H1 (cell line): ENCODE results near the gene RGL1. TPM values are rescaled to one million over a fixed set of nuclear protein-coding genes. Genes with fewer than 3 reads are reported as not detected.

Experiments used
- CTCF ChIA-PET: fragments of 300-600 bp; sonication (Branson Sonifier 250); formaldehyde crosslinking; loops from one replicate; lab custom pipeline; 2021; ENCODE audit not compliant: partially characterized antibody; lab: Charles Lee
- POLR2A ChIA-PET: fragments of 300-600 bp; sonication (Branson Sonifier 250); formaldehyde crosslinking; loops from one replicate; lab custom pipeline; 2021; ENCODE audit warnings: inconsistent platforms; ENCODE audit not compliant: partially characterized antibody; lab: Charles Lee
- DNase-seq, 2 experiments: peaks; one replicate each; pipeline versions ENCODE4 v3.0.0 to v3.0.0-alpha.2; 2010 to 2022; ENCODE audit warnings: low spot score in 2 of 2, low read depth in 1 of 2, mixed read lengths in 1 of 2
- FAIRE-seq: peaks from 2 replicates; lab custom pipeline; 2011; peaks lifted over from hg19 to GRCh38; lab: Jason Lieb, UNC
- H2AFZ ChIP-seq: 2 replicates; pipeline ENCODE4 v1.8.1; 2012; ENCODE audit warnings: low read length, inconsistent platforms
- H2AK5ac ChIP-seq: 2 replicates; pipeline ENCODE4 v1.6.1; 2013; ENCODE audit warnings: low read depth, low read length
- H2BK120ac ChIP-seq: replicated peaks from 2 replicates; pipeline ENCODE3; 2013; ENCODE audit warnings: low read depth, low read length, inconsistent platforms
- H2BK12ac ChIP-seq: 2 replicates; pipeline ENCODE4 v1.6.1; 2013; ENCODE audit warnings: low read depth, low read length
- H2BK15ac ChIP-seq: 2 replicates; pipeline ENCODE4 v1.6.1; 2013; ENCODE audit warnings: low read length
- H2BK20ac ChIP-seq: 2 replicates; pipeline ENCODE4 v1.6.1; 2013; ENCODE audit warnings: low read length
- H2BK5ac ChIP-seq: 2 replicates; pipeline ENCODE4 v1.6.1; 2013; ENCODE audit warnings: low read depth, low read length
- H3K14ac ChIP-seq: 2 replicates; pipeline ENCODE4 v1.6.1; 2013; ENCODE audit warnings: inconsistent platforms; ENCODE audit not compliant: insufficient read length
- H3K18ac ChIP-seq: 2 replicates; pipeline ENCODE4 v1.6.1; 2013; ENCODE audit warnings: low read length; ENCODE audit errors: extremely low read depth
- H3K23ac ChIP-seq: 2 replicates; pipeline ENCODE4 v1.6.1; 2013; ENCODE audit warnings: inconsistent platforms; ENCODE audit not compliant: insufficient read length
- H3K23me2 ChIP-seq: 2 replicates; pipeline ENCODE4 v1.6.1; 2013; ENCODE audit warnings: low read depth, low read length
- H3K27ac ChIP-seq: 2 replicates; pipeline ENCODE4 v1.6.1; 2011; ENCODE audit warnings: low read depth, low read length, inconsistent platforms
- H3K27me3 ChIP-seq, 4 experiments: replicated peaks in 1 of 4; 1 replicate in 1 of 4; 2 replicates in 3 of 4; pipeline versions ENCODE4 v1.6.1 to v1.8.1; 2011 to 2013; ENCODE audit warnings: low read length in 3 of 4, mild to moderate bottlenecking in 3 of 4, inconsistent platforms in 2 of 4, mixed read lengths in 2 of 4, moderate library complexity in 1 of 4; ENCODE audit not compliant: control insufficient read depth in 3 of 4, insufficient read depth in 3 of 4; ENCODE audit errors: extremely low read depth in 1 of 4
- H3K36me3 ChIP-seq, 4 experiments: 2 replicates each; pipeline versions ENCODE4 v1.6.1 to v1.8.1; 2011 to 2013; ENCODE audit warnings: mild to moderate bottlenecking in 4 of 4, low read length in 3 of 4, moderate library complexity in 2 of 4, control low read depth in 1 of 4, inconsistent platforms in 1 of 4; ENCODE audit not compliant: insufficient read depth in 4 of 4, control insufficient read depth in 2 of 4
- H3K4ac ChIP-seq: replicated peaks from 2 replicates; pipeline ENCODE3; 2013; ENCODE audit warnings: low read length, low read depth, mixed read lengths, inconsistent platforms; ENCODE audit not compliant: insufficient read length
- H3K4me1 ChIP-seq, 4 experiments: replicated peaks in 1 of 4; 1 replicate in 1 of 4; 2 replicates in 3 of 4; pipeline versions ENCODE4 v1.6.1 to v1.8.1; 2011 to 2013; ENCODE audit warnings: low read length in 3 of 4, inconsistent platforms in 2 of 4, mixed read lengths in 1 of 4; ENCODE audit not compliant: insufficient read depth in 4 of 4, control insufficient read depth in 3 of 4
- H3K4me2 ChIP-seq, 2 experiments: 2 replicates each; pipeline versions ENCODE4 v1.6.1 to v1.8.1; 2011 to 2013; ENCODE audit warnings: low read depth in 2 of 2, low read length in 2 of 2, control low read depth in 1 of 2, inconsistent platforms in 1 of 2, mild to moderate bottlenecking in 1 of 2; ENCODE audit not compliant: insufficient read depth in 1 of 2
- H3K4me3 ChIP-seq, 4 experiments: fragments of 200-600, 300-600 bp in 1 of 4; sonication (generic), shearing (Covaris generic), sonication (Bioruptor Twin) in 1 of 4; 2 replicates each; pipeline versions ENCODE4 v1.5.1 to v1.8.1; 2011 to 2016; ENCODE audit warnings: low read length in 4 of 4, low read depth in 3 of 4, control low read depth in 2 of 4, inconsistent platforms in 2 of 4, mild to moderate bottlenecking in 2 of 4, mixed read lengths in 1 of 4, moderate library complexity in 1 of 4; ENCODE audit not compliant: insufficient read depth in 2 of 4; ENCODE audit errors: extremely low read depth in 1 of 4
- H3K56ac ChIP-seq: replicated peaks from 2 replicates; pipeline ENCODE3; 2013; ENCODE audit warnings: low read depth, mild to moderate bottlenecking, mixed read lengths, low read length, inconsistent platforms; ENCODE audit not compliant: insufficient read length
- H3K79me1 ChIP-seq: 2 replicates; pipeline ENCODE4 v1.6.1; 2013; ENCODE audit warnings: low read depth, low read length, control low read depth
- H3K79me2 ChIP-seq, 2 experiments: 2 replicates each; pipeline versions ENCODE4 v1.6.1 to v1.8.1; 2012 to 2013; ENCODE audit warnings: low read length in 2 of 2, mild to moderate bottlenecking in 2 of 2, inconsistent platforms in 1 of 2; ENCODE audit not compliant: insufficient read depth in 2 of 2, control insufficient read depth in 1 of 2
- H3K9ac ChIP-seq, 4 experiments: replicated peaks in 1 of 4; 1 replicate in 1 of 4; 2 replicates in 3 of 4; pipeline versions ENCODE4 v1.6.1 to v1.8.1; 2011 to 2013; ENCODE audit warnings: low read depth in 3 of 4, low read length in 3 of 4, control low read depth in 2 of 4, mild to moderate bottlenecking in 2 of 4, moderate library complexity in 2 of 4, inconsistent platforms in 1 of 4; ENCODE audit errors: extremely low read depth in 1 of 4
- H3K9me3 ChIP-seq, 2 experiments: 2 replicates each; pipeline versions ENCODE4 v1.6.1 to v1.8.1; 2012 to 2013; ENCODE audit warnings: mild to moderate bottlenecking in 2 of 2, moderate library complexity in 2 of 2, control low read depth in 1 of 2, inconsistent platforms in 1 of 2, low read depth in 1 of 2, low read length in 1 of 2, mixed read lengths in 1 of 2; ENCODE audit not compliant: insufficient read depth in 2 of 2
- H4K20me1 ChIP-seq, 2 experiments: replicated peaks in 1 of 2; 2 replicates each; pipeline versions ENCODE3 to v1.8.1; 2011 to 2013; ENCODE audit warnings: inconsistent platforms in 2 of 2, low read length in 2 of 2, mild to moderate bottlenecking in 1 of 2; ENCODE audit not compliant: insufficient read depth in 2 of 2, control insufficient read depth in 1 of 2
- H4K5ac ChIP-seq: 2 replicates; pipeline ENCODE4 v1.6.1; 2013; ENCODE audit warnings: low read length, low read depth, mixed read lengths, inconsistent platforms; ENCODE audit not compliant: insufficient read length
- H4K8ac ChIP-seq: 2 replicates; pipeline ENCODE4 v1.8.0; 2013; ENCODE audit warnings: mild to moderate bottlenecking, moderate library complexity, low read length, inconsistent platforms; ENCODE audit not compliant: insufficient read depth; ENCODE audit errors: extremely low read depth
- H4K91ac ChIP-seq: replicated peaks from 2 replicates; pipeline ENCODE3; 2013; ENCODE audit warnings: low read length, mixed read lengths, inconsistent platforms; ENCODE audit not compliant: insufficient read length
- CBX5 ChIP-seq: fragments of 300-800, 300-1000 bp; sonication (generic); IDR thresholded peaks from 2 replicates; pipeline ENCODE4 v1.7.1; 2016; ENCODE audit warnings: antibody characterized with exemption, low read length, low read depth
- CREB1 ChIP-seq: IDR thresholded peaks from 2 replicates; pipeline ENCODE4 v1.6.1; 2012; ENCODE audit warnings: inconsistent platforms
- EP300 ChIP-seq, 2 experiments: IDR thresholded peaks; 1 replicate in 1 of 2; 2 replicates in 1 of 2; pipeline ENCODE4 v1.6.1; 2011 to 2012; ENCODE audit warnings: low read depth in 2 of 2, low read length in 2 of 2, mild to moderate bottlenecking in 2 of 2, borderline replicate concordance in 1 of 2, inconsistent platforms in 1 of 2, moderate library complexity in 1 of 2
- HDAC6 ChIP-seq: IDR thresholded peaks from one replicate; pipeline ENCODE4 v1.7.1; 2012; ENCODE audit warnings: low read depth, mild to moderate bottlenecking, inconsistent platforms, low read length, moderate library complexity
- JUN ChIP-seq: IDR thresholded peaks from 2 replicates; pipeline ENCODE4 v1.6.1; 2011; ENCODE audit warnings: low read depth, mild to moderate bottlenecking, improper control_type of control experiment, low read length
- KDM5A ChIP-seq: fragments of 200-600 bp; IDR thresholded peaks from 2 replicates; pipeline ENCODE4 v1.7.1; 2012; ENCODE audit warnings: mild to moderate bottlenecking, low read length, inconsistent platforms, mixed read lengths
- MAX ChIP-seq: IDR thresholded peaks from 2 replicates; pipeline ENCODE4 v1.6.1; 2012; ENCODE audit warnings: inconsistent platforms
- PHF8 ChIP-seq: fragments of 200-600 bp; sonication (generic); conservative IDR thresholded peaks from 2 replicates; pipeline ENCODE4 v1.7.1; 2012; ENCODE audit warnings: low read depth, mild to moderate bottlenecking, inconsistent platforms, low read length, moderate library complexity
- SIN3A ChIP-seq, 2 experiments: IDR thresholded peaks in 1 of 2; conservative IDR thresholded peaks in 1 of 2; 2 replicates each; pipeline ENCODE4 v1.6.1; 2011 to 2012; ENCODE audit warnings: low read length in 2 of 2, improper control_type of control experiment in 1 of 2, low read depth in 1 of 2, mild to moderate bottlenecking in 1 of 2
- SIRT6 ChIP-seq: IDR thresholded peaks from one replicate; pipeline ENCODE4 v1.7.1; 2012; ENCODE audit warnings: low read length, inconsistent platforms
- TAF7 ChIP-seq: optimal IDR thresholded peaks from 2 replicates; pipeline ENCODE3; 2011; ENCODE audit warnings: low read depth, mild to moderate bottlenecking, inconsistent platforms, low read length, moderate library complexity, borderline replicate concordance
- WGBS, 2 experiments: shearing (Covaris generic) in 1 of 2; methylation state at CpG; one replicate each; pipeline versions ENCODE4 v1.1.6 to v1.1.7; 2013 to 2015; ENCODE audit warnings: low lambda C conversion rate in 2 of 2, mixed read lengths in 2 of 2, inconsistent platforms in 1 of 2, low coverage in 1 of 2, missing lambda C conversion rate in 1 of 2; ENCODE audit not compliant: insufficient replicate concordance in 2 of 2, insufficient coverage in 1 of 2, insufficient read length in 1 of 2; ENCODE audit errors: extremely low coverage in 1 of 2, missing lambda C conversion rate in 1 of 2; 5-methylcytosine and 5-hydroxymethylcytosine counted together
- polyA plus RNA-seq, 7 experiments: library from polyadenylated mRNA; depleted of rRNA in 3 of 7; stranded (reverse) in 5 of 7; unstranded in 2 of 7; fragments of >200 nt in 5 of 7; fragments of 200-250 nt in 2 of 7; gene quantifications; 1 replicate in 5 of 7; 2 replicates in 1 of 7; 4 replicates in 1 of 7; pipeline versions ENCODE4 v1.2.1 to v1.2.3, GENCODE V29; 2011 to 2013; ENCODE audit warnings: missing spikeins in 2 of 7, mixed read lengths in 2 of 7
- total RNA-seq: library from RNA; stranded (reverse); fragmentation: NEBNext Ultra II Directional; extraction: Animal tissue kit (Norgen Biotek cat#: 25700); gene quantifications from 2 replicates; pipeline ENCODE4 v1.2.1, GENCODE V29; 2021
- TF ChIP-seq, protein P1 (sequence below): IDR thresholded peaks from 2 replicates; pipeline ENCODE4 v1.6.1; 2012; ENCODE audit warnings: low read length, inconsistent platforms

RGL1 gene
- total and polyA plus RNA-seq, 2 of the 8 experiments (the other 6 are each of a cell fraction or from before 2014, with no cell fraction given) = 0.98 to 2.4 TPM

GRCh38 chr1:183869664-183870063, 64.7 kb downstream of the RGL1 start:
- H3K27ac ChIP-seq = no peak overlapping the region
- no peak for TF ChIP-seq HDAC6
- TF ChIP-seq PHF8 = no peak
- TF ChIP-seq EP300 (IDR thresholded peaks at IDR 0.05; ENCODE audit: borderline replicate concordance in 1 of 2, low read depth in 2 of 2, low read length in 2 of 2) = no peak
- no peak for TF ChIP-seq SIRT6
- TF ChIP-seq, protein P1, sequence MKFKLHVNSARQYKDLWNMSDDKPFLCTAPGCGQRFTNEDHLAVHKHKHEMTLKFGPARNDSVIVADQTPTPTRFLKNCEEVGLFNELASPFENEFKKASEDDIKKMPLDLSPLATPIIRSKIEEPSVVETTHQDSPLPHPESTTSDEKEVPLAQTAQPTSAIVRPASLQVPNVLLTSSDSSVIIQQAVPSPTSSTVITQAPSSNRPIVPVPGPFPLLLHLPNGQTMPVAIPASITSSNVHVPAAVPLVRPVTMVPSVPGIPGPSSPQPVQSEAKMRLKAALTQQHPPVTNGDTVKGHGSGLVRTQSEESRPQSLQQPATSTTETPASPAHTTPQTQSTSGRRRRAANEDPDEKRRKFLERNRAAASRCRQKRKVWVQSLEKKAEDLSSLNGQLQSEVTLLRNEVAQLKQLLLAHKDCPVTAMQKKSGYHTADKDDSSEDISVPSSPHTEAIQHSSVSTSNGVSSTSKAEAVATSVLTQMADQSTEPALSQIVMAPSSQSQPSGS = no peak
- TF ChIP-seq CBX5 = no peak
- TF ChIP-seq KDM5A = no peak
- TF ChIP-seq JUN = no peak
- TF ChIP-seq SIN3A (conservative IDR thresholded peaks at IDR 0.05 in 1 of 2, IDR thresholded peaks at IDR 0.05 in 1 of 2; ENCODE audit: low read depth in 1 of 2, low read length in 2 of 2) = no peak
- no peak for TF ChIP-seq MAX
- TF ChIP-seq TAF7 = no peak
- TF ChIP-seq CREB1 = no peak

More at GRCh38 chr1:183869664-183870063, 64.7 kb downstream of the RGL1 start:
- no peak overlapping the region for H3K23ac ChIP-seq
- no peak overlapping the region for H3K4me3 ChIP-seq
- H3K18ac ChIP-seq = no peak overlapping the region
- H3K4me2 ChIP-seq = no peak overlapping the region
- no peak overlapping the region for H2BK120ac ChIP-seq
- no peak for DNase-seq
- H3K27me3 ChIP-seq = no peaks in the 10 kb centered on the region
- WGBS, 2 experiments = 90% methylated on average over 3 of the region's 3 CpGs; no CpG with 5 or more reads in 1 of the 2 experiments
- CTCF ChIA-PET = no interaction called here
- no peak overlapping the region for H3K9ac ChIP-seq
- FAIRE-seq = no peak
- H3K14ac ChIP-seq = no peak overlapping the region
- no peak overlapping the region for H4K8ac ChIP-seq
- H3K9me3 ChIP-seq = no peaks in the 10 kb centered on the region
- POLR2A ChIA-PET = no interaction called here
- H2AFZ ChIP-seq = no peak overlapping the region
- no peaks in the 10 kb centered on the region for H4K20me1 ChIP-seq
- H3K56ac ChIP-seq = no peak overlapping the region
- H3K36me3 ChIP-seq = no peaks in the 10 kb centered on the region
- peaks cover 1 to 7% (median 6%) of the 10 kb centered on the region in 4 experiments; a peak in 4 of 7 replicates for H3K4me1 ChIP-seq
- no peak overlapping the region for H2BK15ac ChIP-seq
- no peak overlapping the region for H2AK5ac ChIP-seq
- H3K79me2 ChIP-seq = no peaks in the 10 kb centered on the region
- H3K4ac ChIP-seq = no peak overlapping the region
- H3K23me2 ChIP-seq = no peaks in the 10 kb centered on the region
- H2BK12ac ChIP-seq = no peak overlapping the region
- no peak overlapping the region for H4K91ac ChIP-seq
- no peaks in the 10 kb centered on the region for H3K79me1 ChIP-seq
- H4K5ac ChIP-seq = no peak overlapping the region
- H2BK5ac ChIP-seq = no peak overlapping the region
- H2BK20ac ChIP-seq = no peak overlapping the region
